HG03060 (cell line): ENCODE measurements around the gene TMEM145.
A peak's percentile ranks its signal among the peaks of the same experiment; 100 is the strongest.
"Not testable (repeated sequence)": the region's sequence is repeated elsewhere in the genome, so short reads cannot be mapped to it uniquely, and the experiment has no call there.

Experiments
- ATAC-seq: cut with Tn5 transposase; IDR thresholded peaks from one replicate; pipeline ENCODE4 v1.9.1; 2021; ENCODE audit warnings: low read depth, moderate number of reproducible peaks; ENCODE audit not compliant: unreplicated experiment

Gene TMEM145

GRCh38 chr19:42313096-42313839, at the start of gene TMEM145:
TMEM145 (plus strand) TSS chr19:42313309; CDS start chr19:42313377, 68 bp downstream.
- ATAC-seq, result no peak

DNA sequence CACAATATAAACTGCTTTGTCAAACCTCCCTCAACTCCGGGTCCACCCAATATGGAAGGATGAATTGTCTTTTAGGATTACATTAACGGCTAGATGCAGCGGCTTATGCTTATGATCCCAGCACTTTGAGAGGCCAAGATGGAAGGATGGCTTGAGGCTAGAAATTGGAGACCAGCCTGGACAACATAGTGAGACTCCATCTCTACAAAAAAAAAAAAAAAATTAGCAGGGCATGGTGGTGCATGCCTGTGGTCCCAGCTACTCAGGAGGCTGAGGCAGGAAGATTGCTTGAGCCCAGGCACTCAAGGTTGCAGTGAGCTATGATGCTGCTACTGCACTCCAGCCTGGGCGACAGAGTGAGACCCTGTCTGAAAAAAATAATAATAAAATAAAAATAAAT, 47.0 kb upstream of the TMEM145 start:
- not testable (repeated sequence) for ATAC-seq

DNA sequence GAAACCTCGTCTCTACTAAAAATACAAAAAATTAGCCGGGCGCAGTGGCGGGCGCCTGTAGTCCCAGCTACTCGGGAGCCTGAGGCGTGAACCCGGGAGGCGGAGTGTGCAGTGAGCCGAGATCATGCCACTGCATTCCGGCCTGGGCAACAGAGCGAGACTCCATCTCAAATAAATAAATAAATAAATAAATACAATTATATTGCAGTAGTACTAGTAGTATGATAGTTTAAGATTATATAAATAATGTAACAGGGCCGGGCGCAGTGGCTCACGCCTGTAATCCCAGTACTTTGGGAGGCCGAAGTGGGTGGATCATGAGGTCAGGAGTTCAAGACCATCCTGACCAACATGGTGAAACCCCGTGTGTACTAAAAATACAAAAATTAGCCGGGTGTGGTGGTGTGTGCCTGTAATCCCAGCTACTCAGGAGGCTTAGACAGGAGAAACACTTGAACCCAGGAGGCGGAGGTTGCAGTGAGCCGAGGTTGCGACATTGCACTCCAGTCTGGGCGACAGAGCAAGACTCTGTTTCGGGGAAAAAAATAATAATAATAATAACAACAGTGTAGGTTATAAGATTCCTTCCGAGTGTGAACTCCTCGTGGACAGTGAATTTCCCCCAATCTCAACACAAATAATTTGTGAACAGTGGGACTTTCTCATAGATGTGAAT, 46.0 kb upstream of the TMEM145 start:
- not testable (repeated sequence) for ATAC-seq

DNA sequence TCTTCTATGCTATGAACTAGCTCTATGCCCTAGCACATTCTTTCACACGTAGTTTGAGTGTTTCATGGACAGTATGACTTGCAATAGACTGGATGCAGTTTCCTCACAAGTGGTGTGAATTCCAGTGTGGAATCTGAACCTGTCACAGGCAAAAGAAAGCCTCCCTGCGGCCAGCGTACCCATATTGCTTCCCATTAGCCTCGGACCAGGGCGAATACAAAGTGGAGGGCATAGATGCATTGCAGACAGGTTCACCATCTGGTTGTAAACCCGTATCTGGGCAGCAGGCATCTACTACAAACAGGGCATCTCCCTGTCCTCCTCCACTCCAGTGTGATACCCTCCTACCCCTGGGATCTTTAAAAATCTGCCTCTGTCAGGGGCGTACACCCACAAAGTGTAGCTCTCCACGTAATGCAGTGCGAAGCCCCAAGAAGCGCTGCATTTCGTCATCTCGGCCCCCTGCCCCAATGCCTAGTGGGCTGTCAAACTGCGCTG, 45.4 kb upstream of the TMEM145 start:
- no peak for ATAC-seq

- ATAC-seq, result peak; percentile 36
Observed at GRCh38 chr19:42268142-42268703, 44.9 kb upstream of the TMEM145 start.

GRCh38 chr19:42268704-42269477, 44.2 kb upstream of the TMEM145 start, which contains the start of gene CIC:
CIC (plus strand) TSS chr19:42269252; CDS start chr19:42271784, 2,532 bp downstream.
- ATAC-seq, result peak; percentile 66

GRCh38 chr19:42269478-42270345, 43.4 kb upstream of the TMEM145 start:
- no peak for ATAC-seq

GRCh38 chr19:42270346-42271044, 42.6 kb upstream of the TMEM145 start:
- no peak for ATAC-seq

- ATAC-seq, result no peak
Observed at GRCh38 chr19:42271045-42271419, 42.1 kb upstream of the TMEM145 start.

DNA sequence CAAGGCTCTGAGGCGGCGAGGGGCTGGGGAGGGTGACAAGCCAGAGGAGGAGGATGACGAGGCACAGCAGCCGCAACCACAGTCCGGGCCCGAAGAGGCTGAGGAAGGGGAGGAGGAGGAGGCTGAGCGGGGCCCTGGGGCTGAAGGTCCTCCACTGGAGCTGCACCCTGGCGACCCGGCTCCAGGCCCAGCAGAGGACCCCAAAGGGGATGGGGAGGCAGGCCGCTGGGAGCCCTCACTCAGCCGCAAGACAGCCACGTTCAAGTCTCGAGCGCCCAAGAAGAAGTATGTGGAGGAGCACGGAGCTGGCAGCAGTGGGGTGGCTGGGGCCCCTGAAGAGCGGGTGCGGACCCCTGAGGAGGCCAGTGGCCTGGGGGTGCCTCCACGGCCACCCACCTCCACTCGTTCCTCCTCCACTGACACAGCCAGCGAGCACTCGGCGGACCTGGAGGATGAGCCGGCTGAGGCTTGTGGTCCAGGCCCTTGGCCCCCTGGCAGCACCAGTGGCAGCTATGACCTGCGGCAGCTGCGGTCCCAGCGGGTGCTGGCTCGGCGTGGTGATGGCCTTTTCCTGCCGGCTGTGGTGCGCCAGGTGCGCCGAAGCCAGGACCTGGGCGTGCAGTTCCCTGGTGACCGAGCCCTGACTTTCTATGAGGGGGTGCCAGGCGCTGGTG, 41.1 kb upstream of the TMEM145 start:
- ATAC-seq, result no peak

DNA sequence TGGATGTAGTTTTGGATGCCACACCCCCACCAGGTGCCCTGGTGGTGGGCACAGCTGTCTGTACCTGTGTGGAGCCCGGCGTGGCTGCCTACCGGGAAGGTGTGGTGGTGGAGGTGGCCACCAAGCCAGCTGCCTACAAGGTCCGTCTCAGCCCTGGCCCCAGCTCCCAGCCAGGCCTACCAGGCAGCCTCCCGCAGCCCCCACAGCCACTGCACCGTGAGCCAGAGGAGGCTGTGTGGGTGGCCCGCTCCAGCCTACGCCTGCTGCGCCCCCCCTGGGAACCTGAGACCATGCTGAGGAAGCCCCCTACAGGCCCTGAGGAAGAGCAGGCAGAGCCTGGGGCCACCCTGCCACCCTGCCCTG, 40.6 kb upstream of the TMEM145 start:
- ATAC-seq, result no peak

- no peak for ATAC-seq
Observed at GRCh38 chr19:42272989-42273406, 40.1 kb upstream of the TMEM145 start.

GRCh38 chr19:42273407-42274064, 39.6 kb upstream of the TMEM145 start:
- ATAC-seq, result no peak

- ATAC-seq, result no peak
Observed at GRCh38 chr19:42274065-42274682, 38.9 kb upstream of the TMEM145 start.

GRCh38 chr19:42275103-42275502, 38.0 kb upstream of the TMEM145 start:
- ATAC-seq, result no peak

- ATAC-seq, result no peak
Observed at GRCh38 chr19:42275517-42275916, 37.6 kb upstream of the TMEM145 start.

- ATAC-seq, result no peak
Observed at GRCh38 chr19:42276284-42276683, 36.8 kb upstream of the TMEM145 start.

DNA sequence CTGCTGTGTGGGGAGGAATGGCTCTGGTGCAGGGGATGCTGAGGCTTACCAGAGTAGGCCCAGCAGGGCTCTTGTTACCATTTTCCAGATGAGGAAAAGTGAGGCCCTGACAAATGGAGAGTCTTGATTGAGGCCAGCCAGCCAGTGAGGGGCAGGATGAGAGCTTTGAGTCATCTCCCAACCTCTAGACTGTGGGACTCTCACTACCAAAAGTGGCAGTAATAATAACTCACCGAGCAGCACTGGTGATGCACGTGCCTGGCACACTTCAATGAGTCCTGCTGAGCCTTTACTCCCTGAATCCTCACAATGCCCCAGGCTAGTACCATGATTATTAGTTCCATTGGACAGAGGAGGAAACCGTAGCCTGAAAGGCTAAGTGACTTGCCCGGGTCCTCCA, 36.3 kb upstream of the TMEM145 start:
- no peak for ATAC-seq
